ENCODE measurements around the gene MTX1. TPM values are rescaled to one million over a fixed set of nuclear protein-coding genes. Genes with fewer than 3 reads are reported as not detected.

Gene MTX1
- total RNA-seq, 4 donors from 2014 or later: 35.5 to 46.9 (median 40.8) TPM

DNA sequence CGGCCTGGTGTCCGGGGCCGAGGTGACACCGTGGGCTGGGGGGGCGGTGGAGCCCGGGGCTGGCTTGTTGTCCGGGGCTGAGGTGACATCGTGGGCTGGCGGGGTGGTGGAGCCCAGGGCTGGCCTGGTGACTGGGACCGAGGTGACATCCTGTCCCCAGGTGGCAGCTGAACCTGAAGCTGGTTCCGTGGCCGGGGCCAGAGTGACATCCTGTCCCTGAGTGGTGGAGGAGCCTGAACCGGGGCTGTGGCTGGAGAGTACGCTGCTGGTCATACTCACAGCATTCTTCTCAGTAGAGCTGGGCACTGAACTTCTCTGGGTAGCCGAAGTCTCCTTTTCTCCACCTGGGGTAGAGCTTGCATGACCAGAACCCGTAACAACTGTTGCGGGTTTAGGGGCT, 16.6 kb upstream of the MTX1 start:
- TF ChIP-seq, protein P1, sequence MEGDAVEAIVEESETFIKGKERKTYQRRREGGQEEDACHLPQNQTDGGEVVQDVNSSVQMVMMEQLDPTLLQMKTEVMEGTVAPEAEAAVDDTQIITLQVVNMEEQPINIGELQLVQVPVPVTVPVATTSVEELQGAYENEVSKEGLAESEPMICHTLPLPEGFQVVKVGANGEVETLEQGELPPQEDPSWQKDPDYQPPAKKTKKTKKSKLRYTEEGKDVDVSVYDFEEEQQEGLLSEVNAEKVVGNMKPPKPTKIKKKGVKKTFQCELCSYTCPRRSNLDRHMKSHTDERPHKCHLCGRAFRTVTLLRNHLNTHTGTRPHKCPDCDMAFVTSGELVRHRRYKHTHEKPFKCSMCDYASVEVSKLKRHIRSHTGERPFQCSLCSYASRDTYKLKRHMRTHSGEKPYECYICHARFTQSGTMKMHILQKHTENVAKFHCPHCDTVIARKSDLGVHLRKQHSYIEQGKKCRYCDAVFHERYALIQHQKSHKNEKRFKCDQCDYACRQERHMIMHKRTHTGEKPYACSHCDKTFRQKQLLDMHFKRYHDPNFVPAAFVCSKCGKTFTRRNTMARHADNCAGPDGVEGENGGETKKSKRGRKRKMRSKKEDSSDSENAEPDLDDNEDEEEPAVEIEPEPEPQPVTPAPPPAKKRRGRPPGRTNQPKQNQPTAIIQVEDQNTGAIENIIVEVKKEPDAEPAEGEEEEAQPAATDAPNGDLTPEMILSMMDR (IDR thresholded peaks at IDR 0.05; ENCODE audit: low read depth): no peak

DNA sequence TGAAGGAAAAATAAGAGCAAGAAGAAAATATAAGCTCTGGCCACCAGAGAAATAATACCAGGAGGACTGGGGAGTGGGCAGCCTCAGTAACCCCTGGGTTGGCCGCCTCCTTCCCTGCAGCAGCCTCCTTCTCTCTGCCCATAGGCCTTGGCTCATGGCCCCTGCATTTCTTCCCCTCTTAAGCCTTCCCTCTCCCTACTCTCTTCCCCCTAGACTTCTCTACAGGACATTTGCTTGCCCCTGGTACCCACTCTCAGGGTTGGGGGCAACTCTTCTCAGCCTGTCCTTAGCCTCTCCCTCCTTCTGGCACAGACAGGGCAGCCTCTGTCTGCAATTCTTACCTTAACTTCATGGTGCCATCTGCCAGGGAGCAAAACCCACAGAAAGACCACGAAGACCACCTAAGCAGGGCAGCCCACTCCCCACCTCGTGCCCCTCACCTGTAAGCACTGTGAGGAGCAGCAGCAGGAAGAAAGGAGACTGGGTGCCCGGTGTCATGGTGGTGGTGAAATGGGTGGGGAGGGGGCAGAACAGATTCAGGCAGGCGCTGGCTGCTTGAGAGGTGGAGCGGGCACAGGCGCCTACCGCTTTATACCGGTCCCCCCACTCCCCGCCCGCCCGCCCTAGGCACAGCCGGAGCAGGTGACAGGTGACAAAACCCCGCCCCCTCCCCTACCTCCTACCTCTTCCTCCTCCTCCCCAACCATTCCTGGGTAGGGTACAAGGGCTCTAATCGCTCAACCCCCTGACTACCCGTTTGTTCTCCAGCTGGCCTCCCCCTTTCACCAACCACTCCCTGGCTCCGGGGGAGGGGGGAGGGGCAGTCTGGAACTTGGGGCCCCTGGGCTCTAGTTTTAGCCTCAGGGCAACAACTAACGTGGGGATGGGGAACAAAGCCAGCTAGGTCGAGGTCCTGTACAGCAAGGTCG, 15.9 kb upstream of the MTX1 start:
- TF ChIP-seq, protein P1 (IDR thresholded peaks at IDR 0.05; ENCODE audit: low read depth): no peak

DNA sequence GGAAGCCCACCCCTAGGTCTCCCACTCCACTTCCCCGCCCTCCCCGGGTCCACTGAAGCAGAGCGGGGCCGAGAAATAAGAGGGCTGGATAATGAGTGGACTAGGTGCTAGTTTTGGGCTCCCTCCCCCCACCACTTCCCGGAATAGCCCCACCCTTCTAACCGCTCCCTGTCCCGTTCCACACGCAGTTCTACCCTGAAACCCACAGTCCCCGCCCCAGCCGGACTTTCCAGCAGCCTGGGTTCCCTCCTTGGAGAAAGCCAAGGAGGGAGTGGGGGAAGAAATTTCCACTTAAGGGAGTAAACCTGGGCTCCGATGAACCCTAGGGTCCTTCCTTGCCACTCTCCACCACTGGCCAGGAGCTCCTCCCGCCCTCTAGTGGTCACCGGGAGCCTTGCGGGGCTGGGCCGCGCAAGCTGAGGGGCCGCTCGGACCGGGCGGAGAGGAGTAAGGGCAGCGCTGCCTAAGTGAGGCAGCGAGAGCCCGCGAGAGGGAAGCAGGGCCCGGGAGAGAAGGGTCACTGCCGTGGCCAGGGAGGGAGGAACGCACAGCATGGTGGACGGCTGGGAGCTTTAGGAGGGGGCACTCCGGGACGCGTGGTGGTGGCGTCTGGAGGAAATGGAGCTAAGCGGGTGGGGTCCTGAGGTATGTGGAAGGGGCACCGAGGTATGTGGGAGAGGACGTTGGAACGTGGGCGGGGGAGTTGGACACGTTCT, 15.1 kb upstream of the MTX1 start:
- TF ChIP-seq, protein P1 (IDR thresholded peaks at IDR 0.05; ENCODE audit: low read depth): no peak

DNA sequence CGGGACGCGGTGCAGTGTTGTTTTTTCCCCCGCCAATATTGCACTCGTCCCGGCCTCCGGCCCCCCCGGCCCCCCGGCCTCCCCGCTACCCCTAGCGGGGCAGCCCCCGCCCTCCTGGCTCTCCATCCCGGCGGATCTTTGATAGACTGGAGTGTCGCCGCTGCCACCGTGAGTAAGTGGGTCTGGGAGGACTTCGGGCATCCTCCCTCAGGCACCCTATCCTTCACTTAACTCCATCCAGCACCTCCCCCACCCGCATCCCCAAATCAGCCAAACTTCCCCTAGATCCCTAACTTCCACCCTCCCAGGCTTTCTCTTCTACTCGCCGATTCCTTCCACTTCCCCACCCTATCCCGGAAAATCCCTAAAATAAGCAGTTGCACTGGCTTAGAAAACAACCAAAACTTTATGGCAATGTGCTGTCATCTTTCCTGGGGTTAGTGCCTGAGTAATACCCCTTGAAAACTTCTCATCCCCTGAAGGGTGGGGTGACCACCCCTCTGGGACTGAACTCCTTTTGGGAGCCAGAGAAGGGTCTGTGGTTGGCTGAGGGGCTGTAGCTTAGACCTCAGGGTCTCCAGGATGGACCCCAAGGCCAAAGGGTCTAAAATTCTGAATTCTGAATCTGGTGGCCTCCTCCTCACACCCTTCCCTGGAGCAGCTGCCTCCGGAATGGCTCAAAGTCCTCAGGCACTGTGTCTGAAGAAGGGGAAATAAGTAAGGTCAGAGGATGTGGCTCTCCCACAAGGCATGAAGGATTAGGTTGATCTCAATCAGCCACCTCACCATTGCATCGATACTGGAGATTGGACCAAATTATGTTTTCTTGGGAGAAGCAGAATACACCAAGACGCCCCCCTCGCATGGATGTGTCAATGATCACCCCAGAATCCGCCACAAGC, 13.0 kb upstream of the MTX1 start:
- TF ChIP-seq, protein P1 (IDR thresholded peaks at IDR 0.05; ENCODE audit: low read depth): no peak

DNA sequence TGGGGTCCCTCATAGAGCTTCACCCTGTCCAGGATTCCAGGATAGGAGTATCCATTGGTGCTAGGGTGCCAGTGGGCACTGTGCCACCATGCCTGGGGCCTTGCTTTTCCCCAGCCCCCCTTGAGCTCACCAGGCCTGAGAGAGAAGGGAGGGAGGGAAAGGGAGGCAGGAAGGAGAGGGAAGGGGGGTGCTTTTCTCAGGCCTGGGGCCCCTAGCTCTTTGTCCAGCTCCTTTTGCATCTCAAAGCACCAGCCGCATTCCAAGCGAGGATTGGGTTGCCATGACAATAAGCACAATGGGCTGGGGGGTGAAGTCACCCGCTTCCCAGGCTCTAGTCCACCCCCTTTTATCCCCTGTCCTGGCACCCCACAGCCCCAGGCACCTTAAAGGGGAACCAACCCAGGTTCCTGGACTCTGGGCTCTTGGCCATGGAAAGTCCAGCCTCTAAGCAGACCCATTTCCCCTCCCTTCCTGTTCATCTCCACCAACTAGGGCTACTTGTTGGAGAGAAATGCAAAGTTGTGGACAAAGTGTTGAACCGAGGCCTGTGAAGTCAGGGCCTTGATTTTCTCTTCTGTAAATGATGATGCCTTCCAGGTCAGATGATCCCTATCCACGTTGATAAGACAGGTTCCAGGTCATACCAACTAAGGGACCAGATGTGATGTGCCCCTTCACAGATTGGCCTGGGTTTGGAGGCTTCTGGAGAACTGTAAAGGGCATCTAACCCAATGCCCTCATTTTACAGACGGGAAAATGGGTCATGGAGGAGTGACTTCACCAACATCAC, 12.2 kb upstream of the MTX1 start:
- TF ChIP-seq, protein P1 (IDR thresholded peaks at IDR 0.05; ENCODE audit: low read depth): no peak

DNA sequence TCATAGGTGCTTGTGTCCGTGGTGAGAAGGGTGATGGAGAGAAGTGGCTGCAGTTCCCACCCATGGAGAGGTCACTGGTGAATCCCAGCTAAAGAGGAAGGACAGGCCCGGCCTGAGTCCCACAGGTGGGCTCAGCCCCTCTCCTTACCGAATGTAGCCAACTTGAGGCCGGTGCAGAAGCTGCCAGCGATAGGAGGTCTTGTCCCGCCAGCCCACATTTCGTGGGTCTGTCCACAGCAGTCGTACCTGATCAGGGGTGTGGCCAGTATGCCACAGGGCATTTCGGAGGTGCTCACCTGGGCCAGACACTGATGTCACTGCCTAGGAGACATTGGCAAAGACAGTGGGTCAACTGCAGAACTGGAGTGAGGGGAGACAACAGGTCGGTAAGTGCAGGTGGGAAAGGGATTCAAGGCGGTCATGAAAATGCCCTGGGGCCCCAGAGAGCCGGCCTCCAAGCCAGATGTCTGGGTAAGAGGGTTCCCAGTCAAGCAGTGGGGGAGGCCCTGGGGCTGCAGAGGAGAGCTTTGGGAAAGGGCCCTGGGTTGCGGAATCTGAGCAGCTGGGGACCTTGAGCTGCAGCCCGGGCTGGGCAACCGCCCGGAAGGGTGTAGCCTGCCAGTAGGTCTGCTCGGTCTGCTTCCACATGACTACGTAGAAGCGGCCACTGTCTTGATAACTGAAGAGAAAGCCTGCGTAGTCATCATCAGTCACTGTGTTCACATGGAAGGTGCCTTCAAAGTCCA, 11.4 kb upstream of the MTX1 start:
- TF ChIP-seq, protein P1 (IDR thresholded peaks at IDR 0.05; ENCODE audit: low read depth): no peak
